Nephron (organoid): ENCODE results near the gene NR2C1.
A peak's percentile ranks its signal among the peaks of the same experiment; 100 is the strongest.
"Not testable (repeated sequence)": the region's sequence is repeated elsewhere in the genome, so short reads cannot be mapped to it uniquely, and the experiment has no call there.

Experiments
- H3K27ac Mint-ChIP-seq, 3 experiments: 2 replicates each; pipeline ENCODE4 v1.8.0; 2020; ENCODE audit warnings: mixed read lengths in 3 of 3, mild to moderate bottlenecking in 2 of 3, moderate library complexity in 1 of 3
- H3K27me3 Mint-ChIP-seq: 2 replicates; pipeline ENCODE4 v1.8.0; 2021; ENCODE audit warnings: low read depth, mild to moderate bottlenecking, moderate library complexity, mixed read lengths
- H3K36me3 Mint-ChIP-seq: 2 replicates; pipeline ENCODE4 v1.8.0; 2020; ENCODE audit warnings: low read depth, mixed read lengths
- H3K4me1 Mint-ChIP-seq: 2 replicates; pipeline ENCODE4 v1.8.0; 2020; ENCODE audit warnings: mixed read lengths
- H3K4me3 Mint-ChIP-seq, 3 experiments: 2 replicates each; pipeline ENCODE4 v1.8.0; 2020; ENCODE audit warnings: mild to moderate bottlenecking in 3 of 3, mixed read lengths in 3 of 3, moderate library complexity in 2 of 3
- H3K9me3 Mint-ChIP-seq: 2 replicates; pipeline ENCODE4 v1.8.0; 2020; ENCODE audit warnings: mixed read lengths
- TF ChIP-seq, protein P1 (sequence below), 3 experiments: fragments of 200-600 bp; sonication (generic); IDR thresholded peaks; one replicate each; pipeline ENCODE4 v1.5.0; 2021; ENCODE audit warnings: antibody characterized with exemption in 3 of 3; ENCODE audit not compliant: unreplicated experiment in 3 of 3

NR2C1 gene

DNA sequence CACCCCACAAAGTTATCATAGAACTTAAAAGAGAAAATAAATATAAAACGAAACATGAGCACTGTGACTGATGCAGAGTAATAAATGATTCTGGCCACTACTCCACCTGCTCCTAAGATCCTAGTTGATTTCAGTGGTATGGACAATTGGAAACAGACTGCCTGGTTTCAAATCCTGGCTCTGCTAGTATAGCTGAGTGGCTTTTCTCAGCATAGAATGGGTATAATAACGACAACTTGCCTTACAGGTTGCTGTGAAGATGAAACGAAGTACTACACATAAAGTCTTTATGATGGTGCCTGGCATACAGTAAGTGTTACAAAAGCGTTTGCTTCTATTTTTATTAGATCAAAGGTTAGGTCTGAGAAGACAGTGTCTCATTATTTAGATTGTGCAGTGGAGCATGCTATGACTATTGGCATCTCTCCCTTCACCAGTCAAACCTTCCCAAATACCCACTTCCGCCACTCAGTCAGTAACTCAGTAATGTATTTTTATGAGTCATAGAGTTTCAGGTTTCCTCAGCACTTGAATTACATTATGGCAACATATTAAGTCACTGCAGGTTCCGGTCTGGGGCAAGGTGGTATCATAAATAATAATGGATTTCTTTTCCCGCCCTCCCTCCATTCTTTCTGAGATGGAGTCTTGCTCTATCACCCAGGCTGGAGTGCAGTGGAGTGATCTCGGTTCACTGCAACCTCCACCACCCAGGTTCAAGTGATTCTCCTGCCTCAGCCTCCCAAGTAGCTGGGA lies 29.7 kb upstream of the NR2C1 start:
- H3K4me3 Mint-ChIP-seq: no peak overlapping the region
- peak overlapping the region; percentile 54 to 74 (median 73) for H3K27ac Mint-ChIP-seq
- H3K4me1 Mint-ChIP-seq: peaks cover 16% of the 10 kb centered on the region
- peaks cover 61% of the 10 kb centered on the region for H3K36me3 Mint-ChIP-seq
- TF ChIP-seq, protein P1, sequence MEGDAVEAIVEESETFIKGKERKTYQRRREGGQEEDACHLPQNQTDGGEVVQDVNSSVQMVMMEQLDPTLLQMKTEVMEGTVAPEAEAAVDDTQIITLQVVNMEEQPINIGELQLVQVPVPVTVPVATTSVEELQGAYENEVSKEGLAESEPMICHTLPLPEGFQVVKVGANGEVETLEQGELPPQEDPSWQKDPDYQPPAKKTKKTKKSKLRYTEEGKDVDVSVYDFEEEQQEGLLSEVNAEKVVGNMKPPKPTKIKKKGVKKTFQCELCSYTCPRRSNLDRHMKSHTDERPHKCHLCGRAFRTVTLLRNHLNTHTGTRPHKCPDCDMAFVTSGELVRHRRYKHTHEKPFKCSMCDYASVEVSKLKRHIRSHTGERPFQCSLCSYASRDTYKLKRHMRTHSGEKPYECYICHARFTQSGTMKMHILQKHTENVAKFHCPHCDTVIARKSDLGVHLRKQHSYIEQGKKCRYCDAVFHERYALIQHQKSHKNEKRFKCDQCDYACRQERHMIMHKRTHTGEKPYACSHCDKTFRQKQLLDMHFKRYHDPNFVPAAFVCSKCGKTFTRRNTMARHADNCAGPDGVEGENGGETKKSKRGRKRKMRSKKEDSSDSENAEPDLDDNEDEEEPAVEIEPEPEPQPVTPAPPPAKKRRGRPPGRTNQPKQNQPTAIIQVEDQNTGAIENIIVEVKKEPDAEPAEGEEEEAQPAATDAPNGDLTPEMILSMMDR (IDR thresholded peaks at IDR 0.05; ENCODE audit: unreplicated experiment in 3 of 3): no peak
- no peaks in the 10 kb centered on the region for H3K27me3 Mint-ChIP-seq
- H3K9me3 Mint-ChIP-seq: no peaks in the 10 kb centered on the region

DNA sequence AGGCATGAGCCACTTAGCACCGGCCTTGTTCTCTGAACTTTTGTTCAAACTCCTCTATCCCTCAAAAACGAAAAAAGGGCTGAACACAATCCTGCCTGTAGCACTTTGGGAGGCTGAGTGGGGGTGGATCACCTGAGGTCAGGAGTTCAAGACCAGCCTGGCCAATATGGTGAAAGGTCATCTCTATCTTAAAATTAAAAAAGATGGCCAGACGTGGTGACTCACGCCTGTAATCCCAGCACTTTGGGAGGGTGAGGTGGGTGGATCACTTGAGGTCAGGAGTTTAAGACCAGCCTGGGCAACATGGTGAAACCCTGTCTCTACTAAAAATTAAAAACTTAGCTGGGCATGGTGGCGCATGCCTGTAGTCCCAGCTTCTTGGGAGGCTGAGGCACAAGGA lies 28.5 kb upstream of the NR2C1 start:
- H3K4me3 Mint-ChIP-seq, H3K27ac Mint-ChIP-seq, H3K27me3 Mint-ChIP-seq, H3K9me3 Mint-ChIP-seq: not testable (repeated sequence)
- peaks cover 53% of the 10 kb centered on the region for H3K36me3 Mint-ChIP-seq
- H3K4me1 Mint-ChIP-seq: peaks cover 21% of the 10 kb centered on the region

DNA sequence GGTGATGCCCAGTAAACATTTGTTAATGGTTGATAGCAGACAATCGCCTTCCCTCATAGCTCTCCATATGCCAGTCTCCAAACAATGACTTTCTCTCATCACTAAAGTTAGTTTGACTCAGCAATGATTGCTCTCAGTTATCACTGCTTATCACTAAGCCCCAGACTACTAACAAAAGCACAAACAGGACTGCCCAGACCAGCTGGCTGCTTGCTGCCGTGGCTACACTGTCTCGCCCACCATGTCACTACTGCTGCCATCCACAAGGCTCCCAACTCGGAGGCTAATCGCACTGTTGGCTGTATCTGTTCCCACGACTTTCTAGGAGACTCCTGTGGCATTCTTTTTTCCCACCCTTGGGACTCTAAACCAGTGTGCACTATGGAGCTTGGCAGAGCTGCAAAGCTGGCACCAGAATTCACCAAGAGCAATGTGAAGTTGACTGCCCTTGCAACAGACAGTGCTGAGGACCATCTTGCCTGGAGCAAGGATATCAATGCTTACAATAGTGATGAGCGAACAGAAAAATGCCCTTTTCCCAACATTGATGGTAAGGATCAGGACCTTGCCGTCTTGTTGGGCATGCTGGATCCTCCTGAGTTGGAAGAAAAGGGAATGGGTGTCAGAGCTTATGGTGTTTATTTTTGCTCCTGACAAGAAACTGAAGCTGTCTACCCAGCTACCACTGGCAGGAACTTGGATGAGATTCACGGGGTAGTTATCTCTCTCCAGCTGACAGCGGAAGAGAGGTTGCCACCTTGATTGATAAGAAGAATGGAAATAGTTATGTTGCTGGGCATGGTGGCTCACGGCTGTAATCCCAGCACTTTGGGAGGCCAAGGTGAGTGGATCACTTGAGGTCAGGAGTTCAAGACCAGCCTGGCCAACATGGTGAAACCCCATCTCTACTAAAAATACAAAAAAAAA lies 27.1 kb upstream of the NR2C1 start:
- TF ChIP-seq, protein P1 (IDR thresholded peaks at IDR 0.05; ENCODE audit: unreplicated experiment in 3 of 3): no peak
- no peaks in the 10 kb centered on the region for H3K27me3 Mint-ChIP-seq
- no peaks in the 10 kb centered on the region for H3K9me3 Mint-ChIP-seq
- H3K4me3 Mint-ChIP-seq: no peak overlapping the region
- H3K27ac Mint-ChIP-seq: no peak overlapping the region
- H3K36me3 Mint-ChIP-seq: peaks cover 49% of the 10 kb centered on the region
- peaks cover 29% of the 10 kb centered on the region for H3K4me1 Mint-ChIP-seq

DNA sequence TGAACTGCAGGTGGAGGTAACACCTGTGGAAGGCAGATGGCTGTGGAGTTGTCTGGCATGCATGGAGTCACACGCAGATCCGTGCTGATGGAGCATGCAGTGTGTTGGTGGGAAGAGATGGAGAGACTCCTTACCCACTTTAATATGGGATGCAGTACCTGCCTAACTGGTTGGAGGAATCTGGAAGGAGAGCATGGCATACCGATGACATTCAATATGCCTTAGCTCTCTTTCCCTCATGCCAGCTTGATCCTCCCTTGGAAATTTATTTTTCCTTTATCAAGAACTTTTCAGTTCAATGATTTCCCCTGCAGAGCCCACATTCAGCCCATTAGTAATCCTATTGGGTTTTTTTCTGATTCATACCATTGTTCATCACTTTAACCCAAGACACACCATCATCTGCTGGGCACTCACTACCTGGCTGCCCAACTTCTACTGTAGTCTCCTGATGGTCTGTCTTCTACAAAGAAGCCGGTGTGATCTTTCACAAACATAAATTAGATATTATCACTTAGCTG lies 25.9 kb upstream of the NR2C1 start:
- H3K36me3 Mint-ChIP-seq: peaks cover 46% of the 10 kb centered on the region
- no peak overlapping the region for H3K27ac Mint-ChIP-seq
- no peaks in the 10 kb centered on the region for H3K27me3 Mint-ChIP-seq
- no peaks in the 10 kb centered on the region for H3K9me3 Mint-ChIP-seq
- H3K4me1 Mint-ChIP-seq: peaks cover 29% of the 10 kb centered on the region
- H3K4me3 Mint-ChIP-seq: no peak overlapping the region
- TF ChIP-seq, protein P1 (IDR thresholded peaks at IDR 0.05; ENCODE audit: unreplicated experiment in 3 of 3): no peak

DNA sequence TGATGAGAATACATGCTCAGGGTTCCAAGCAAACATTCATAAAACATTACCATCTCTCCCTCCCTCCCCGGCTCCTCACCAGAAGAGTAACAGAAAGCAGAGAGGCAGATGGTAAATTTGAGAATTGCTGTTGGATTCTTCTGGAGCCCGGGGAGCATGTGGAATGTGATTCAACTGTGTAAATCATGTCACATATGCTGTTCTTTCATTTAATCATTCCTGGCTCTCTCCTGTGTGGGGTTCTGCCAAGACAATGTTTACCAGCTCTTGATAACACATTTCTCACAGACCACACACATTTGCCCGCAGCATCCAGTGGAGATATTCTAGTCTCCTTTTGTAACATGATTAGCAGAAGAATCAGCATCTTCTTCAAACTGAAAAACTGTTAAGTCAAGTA lies 23.4 kb upstream of the NR2C1 start:
- Mint-ChIP-seq H3K9me3 (no peaks in the 10 kb centered on the region), H3K4me3 (no peak overlapping the region), H3K27ac (peak overlapping the region; percentile 54 to 80 (median 75)), H3K27me3 (no peaks in the 10 kb centered on the region), H3K4me1 (peaks cover 19% of the 10 kb centered on the region), H3K36me3 (peaks cover 44% of the 10 kb centered on the region)
- TF ChIP-seq, protein P1 (IDR thresholded peaks at IDR 0.05; ENCODE audit: unreplicated experiment in 3 of 3): no peak

DNA sequence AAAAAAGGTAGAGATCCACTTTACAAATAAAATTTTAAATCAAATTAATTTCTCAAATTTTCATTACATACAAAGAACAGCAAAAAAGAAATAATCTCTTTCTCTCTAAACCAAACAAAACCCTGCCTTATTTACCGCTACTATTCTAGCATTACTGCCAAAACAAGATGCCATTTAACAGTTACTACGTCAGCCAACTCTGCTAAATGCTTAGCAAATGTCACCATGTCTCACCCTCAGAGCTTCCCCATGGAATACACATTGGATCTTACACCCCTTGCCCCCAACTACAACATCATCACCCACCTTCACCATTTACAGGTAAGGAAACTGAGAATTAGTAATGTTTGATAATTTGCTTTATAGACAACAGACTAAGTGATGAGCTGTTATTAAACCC lies 23.0 kb upstream of the NR2C1 start:
- H3K9me3 Mint-ChIP-seq: no peaks in the 10 kb centered on the region
- TF ChIP-seq, protein P1 (IDR thresholded peaks at IDR 0.05; ENCODE audit: unreplicated experiment in 3 of 3): no peak
- peak overlapping the region; percentile 54 to 80 (median 75) for H3K27ac Mint-ChIP-seq
- peaks cover 19% of the 10 kb centered on the region for H3K4me1 Mint-ChIP-seq
- H3K4me3 Mint-ChIP-seq: no peak overlapping the region
- H3K36me3 Mint-ChIP-seq: peaks cover 49% of the 10 kb centered on the region
- no peaks in the 10 kb centered on the region for H3K27me3 Mint-ChIP-seq

DNA sequence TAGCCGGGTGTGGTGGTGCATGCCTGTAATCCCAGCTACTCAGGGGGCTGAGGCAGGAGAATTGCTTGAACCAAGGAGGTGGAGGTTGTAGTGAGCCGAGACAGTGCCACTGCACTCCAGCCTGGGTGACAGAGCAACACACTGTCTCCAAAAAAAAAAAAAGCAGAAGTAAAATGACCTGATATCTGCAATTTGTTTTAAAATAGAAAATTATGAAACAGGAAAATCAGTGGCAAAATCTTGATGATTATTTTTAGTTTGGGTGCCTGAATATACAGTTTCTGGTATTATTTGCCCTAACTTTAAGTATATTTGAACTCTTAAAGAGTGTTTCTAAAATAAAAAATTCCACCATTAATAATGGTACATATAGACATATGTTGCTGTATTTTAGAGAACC lies 22.4 kb upstream of the NR2C1 start:
- H3K27me3 Mint-ChIP-seq, H3K27ac Mint-ChIP-seq, H3K4me3 Mint-ChIP-seq, H3K9me3 Mint-ChIP-seq: not testable (repeated sequence)
- H3K36me3 Mint-ChIP-seq: peaks cover 50% of the 10 kb centered on the region
- H3K4me1 Mint-ChIP-seq: peaks cover 19% of the 10 kb centered on the region
